HepG2 (cell line): Measurements from ENCODE around the gene LCAT. TPM values are rescaled to one million over a fixed set of nuclear protein-coding genes. Genes with fewer than 3 reads are reported as not detected.

ENCODE experiments used
- ATRX ChIP-seq: sonication (generic); formaldehyde crosslinking; IDR thresholded peaks from 2 replicates; pipeline ENCODE4 v1.4.0; 2020; ENCODE audit warnings: missing genetic modification reagents, borderline replicate concordance
- CEBPB ChIP-seq: IDR thresholded peaks from 2 replicates; pipeline ENCODE4 v1.6.1; 2011; ENCODE audit warnings: low read depth, low read length, improper control_type of control experiment, borderline replicate concordance
- ELF1 ChIP-seq: sonication (generic); formaldehyde crosslinking; IDR thresholded peaks from 2 replicates; pipeline ENCODE4 v1.4.0; 2020; ENCODE audit warnings: missing genetic modification reagents
- HDAC6 ChIP-seq: fragments of 200-600 bp; sonication (generic); IDR thresholded peaks from 2 replicates; pipeline ENCODE4 v1.7.0; 2017; ENCODE audit warnings: mild to moderate bottlenecking, antibody characterized with exemption, low read length, low read depth
- HOMEZ ChIP-seq: IDR thresholded peaks from 2 replicates; pipeline ENCODE4 v1.6.1; 2016; ENCODE audit warnings: low read depth
- KDM2A ChIP-seq: sonication (generic); formaldehyde crosslinking; IDR thresholded peaks from 2 replicates; pipeline ENCODE4 v1.4.0; 2020; ENCODE audit warnings: low read depth, missing genetic modification reagents, borderline replicate concordance
- LCORL ChIP-seq, 2 experiments: fragments of 450-650 bp in 1 of 2; sonication (generic) in 1 of 2; formaldehyde crosslinking in 1 of 2; IDR thresholded peaks; 2 replicates each; pipeline versions ENCODE4 v1.5.0 to v1.6.1; 2017 to 2020; ENCODE audit warnings: antibody characterized with exemption in 1 of 2, missing genetic modification reagents in 1 of 2
- LRRFIP1 ChIP-seq: sonication (generic); formaldehyde crosslinking; conservative IDR thresholded peaks from 2 replicates; pipeline ENCODE4 v1.4.0; 2020; ENCODE audit warnings: missing genetic modification reagents
- MEIS2 ChIP-seq: sonication (generic); formaldehyde crosslinking; IDR thresholded peaks from 2 replicates; pipeline ENCODE4 v1.9.0; 2021; ENCODE audit warnings: mild to moderate bottlenecking, missing genetic modification reagents
- NAIF1 ChIP-seq: sonication (generic); formaldehyde crosslinking; IDR thresholded peaks from 2 replicates; pipeline ENCODE4 v1.5.0; 2020; ENCODE audit warnings: mild to moderate bottlenecking, missing genetic modification reagents, borderline replicate concordance
- NR2F1 ChIP-seq, 2 experiments: fragments of 450-650 bp in 1 of 2; formaldehyde crosslinking in 1 of 2; IDR thresholded peaks; 2 replicates each; pipeline versions ENCODE4 v1.5.0 to v1.6.1; 2016 to 2020; ENCODE audit warnings: mild to moderate bottlenecking in 1 of 2, missing compliant biosample characterization in 1 of 2, missing genetic modification reagents in 1 of 2, moderate library complexity in 1 of 2
- PHF20 ChIP-seq: sonication (generic); formaldehyde crosslinking; IDR thresholded peaks from 2 replicates; pipeline ENCODE4 v1.5.0; 2020; ENCODE audit warnings: mild to moderate bottlenecking, missing genetic modification reagents
- TMF1 ChIP-seq: sonication (generic); formaldehyde crosslinking; IDR thresholded peaks from 2 replicates; pipeline ENCODE4 v1.8.1; 2022; ENCODE audit warnings: low read depth, missing genetic modification reagents
- ZBTB39 ChIP-seq: sonication (generic); formaldehyde crosslinking; IDR thresholded peaks from 2 replicates; pipeline ENCODE4 v1.5.0; 2020; ENCODE audit warnings: missing genetic modification reagents
- ZMYM2 ChIP-seq: sonication (generic); formaldehyde crosslinking; IDR thresholded peaks from 2 replicates; pipeline ENCODE4 v1.8.0; 2022; ENCODE audit warnings: mild to moderate bottlenecking, missing genetic modification reagents
- ZNF17 ChIP-seq: sonication (generic); formaldehyde crosslinking; IDR thresholded peaks from 2 replicates; pipeline ENCODE4 v1.5.0; 2020; ENCODE audit warnings: mild to moderate bottlenecking, missing genetic modification reagents
- ZNF367 ChIP-seq: sonication (generic); formaldehyde crosslinking; IDR thresholded peaks from 2 replicates; pipeline ENCODE4 v1.4.0; 2020; ENCODE audit warnings: missing genetic modification reagents, borderline replicate concordance
- ZNF781 ChIP-seq: sonication (generic); formaldehyde crosslinking; IDR thresholded peaks from 2 replicates; pipeline ENCODE4 v1.5.1; 2020; ENCODE audit warnings: borderline replicate concordance, mild to moderate bottlenecking, missing genetic modification reagents; ENCODE audit errors: not compliant biosample characterization
- ZNF788 ChIP-seq: sonication (generic); formaldehyde crosslinking; IDR thresholded peaks from 2 replicates; pipeline ENCODE4 v1.5.0; 2020; ENCODE audit warnings: mild to moderate bottlenecking, missing genetic modification reagents, borderline replicate concordance
- ZNF850 ChIP-seq: sonication (generic); formaldehyde crosslinking; conservative IDR thresholded peaks from 2 replicates; pipeline ENCODE4 v1.9.0; 2021; ENCODE audit warnings: mild to moderate bottlenecking, missing genetic modification reagents
- polyA plus RNA-seq, 8 experiments: library from polyadenylated mRNA; depleted of rRNA in 3 of 8; stranded (reverse) in 7 of 8; unstranded in 1 of 8; fragments of >200 nt; fragmentation: Illumina TruSeq in 4 of 8; extraction: Trizol in 4 of 8; gene quantifications; 2 replicates each; pipeline versions ENCODE4 v1.2.1 to v1.2.3, GENCODE V29; 2011 to 2016; ENCODE audit warnings: low read depth in 4 of 8, missing spikeins in 1 of 8, mixed read lengths in 1 of 8; ENCODE audit not compliant: insufficient read depth in 1 of 8
- total RNA-seq, 5 experiments: library from RNA; depleted of rRNA; stranded (reverse); fragments of >200 nt; fragmentation: Illumina TruSeq; extraction: Trizol; gene quantifications; 2 replicates each; pipeline ENCODE4 v1.2.3, GENCODE V29; 2016; ENCODE audit warnings: low read depth in 1 of 5
- TF ChIP-seq, protein P1 (sequence below): sonication (generic); formaldehyde crosslinking; IDR thresholded peaks from 2 replicates; pipeline ENCODE4 v1.5.0; 2020; ENCODE audit warnings: mild to moderate bottlenecking, missing genetic modification reagents, borderline replicate concordance

The LCAT gene
- total and polyA plus RNA-seq, 2 of the 13 experiments (the other 11 are each of a cell fraction or from before 2014, with no cell fraction given): 36.1 to 38.9 TPM

DNA sequence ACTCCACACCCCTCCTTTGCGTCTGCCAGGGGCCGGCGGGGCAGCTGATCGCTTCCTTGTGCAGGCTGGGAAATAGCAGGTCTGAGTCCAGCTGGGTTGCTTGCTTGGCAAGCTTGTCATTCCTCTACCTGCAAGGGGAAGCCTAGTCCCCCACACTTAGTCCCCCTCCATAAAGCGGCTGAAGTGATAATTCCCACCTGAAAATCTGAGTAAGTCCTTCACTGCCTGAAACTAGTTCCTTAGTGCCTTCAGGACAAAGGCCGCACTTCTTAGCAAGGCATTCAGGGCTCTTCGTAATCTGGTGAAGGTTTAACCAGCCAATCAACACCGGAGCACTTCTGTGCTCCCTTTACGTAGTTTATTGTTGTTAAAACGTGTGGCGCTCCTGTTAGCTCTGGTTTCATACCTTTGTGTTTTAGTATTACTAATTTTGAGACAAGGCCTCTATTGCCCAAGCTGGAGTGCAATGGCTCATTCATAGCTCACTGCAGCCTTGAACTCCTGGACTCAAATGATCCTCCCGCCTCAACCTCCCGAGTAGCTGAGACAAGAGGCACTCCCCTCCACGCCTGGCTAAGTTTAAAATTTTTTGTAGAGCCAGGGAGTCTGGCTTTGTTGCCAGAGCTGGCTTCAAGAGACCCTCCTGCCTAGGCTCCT lies 50.0 kb downstream of the LCAT start (continued):
- no peak for TF ChIP-seq LRRFIP1
- TF ChIP-seq NAIF1: no peak
- peak; percentile 60; the same call in 1 of the 2 replicates for TF ChIP-seq CEBPB
- no peak for TF ChIP-seq ZNF850
- no peak for TF ChIP-seq HDAC6
- peak; percentile 33 for TF ChIP-seq ZNF781 (CRISPR knock-in tag)
- TF ChIP-seq KDM2A (CRISPR knock-in tag): 0 out of 2 replicates have a peak, but pooled peaks have one; percentile 14
- no peak for TF ChIP-seq ZNF788
- TF ChIP-seq NR2F1 (CRISPR knock-in tag; IDR thresholded peaks at IDR 0.05): no peak
- TF ChIP-seq PHF20 (CRISPR knock-in tag): no peak
- no peak for TF ChIP-seq ZMYM2
- no peak for TF ChIP-seq ATRX (CRISPR knock-in tag)
- TF ChIP-seq ZNF367 (CRISPR knock-in tag): no peak
- TF ChIP-seq, protein P1, sequence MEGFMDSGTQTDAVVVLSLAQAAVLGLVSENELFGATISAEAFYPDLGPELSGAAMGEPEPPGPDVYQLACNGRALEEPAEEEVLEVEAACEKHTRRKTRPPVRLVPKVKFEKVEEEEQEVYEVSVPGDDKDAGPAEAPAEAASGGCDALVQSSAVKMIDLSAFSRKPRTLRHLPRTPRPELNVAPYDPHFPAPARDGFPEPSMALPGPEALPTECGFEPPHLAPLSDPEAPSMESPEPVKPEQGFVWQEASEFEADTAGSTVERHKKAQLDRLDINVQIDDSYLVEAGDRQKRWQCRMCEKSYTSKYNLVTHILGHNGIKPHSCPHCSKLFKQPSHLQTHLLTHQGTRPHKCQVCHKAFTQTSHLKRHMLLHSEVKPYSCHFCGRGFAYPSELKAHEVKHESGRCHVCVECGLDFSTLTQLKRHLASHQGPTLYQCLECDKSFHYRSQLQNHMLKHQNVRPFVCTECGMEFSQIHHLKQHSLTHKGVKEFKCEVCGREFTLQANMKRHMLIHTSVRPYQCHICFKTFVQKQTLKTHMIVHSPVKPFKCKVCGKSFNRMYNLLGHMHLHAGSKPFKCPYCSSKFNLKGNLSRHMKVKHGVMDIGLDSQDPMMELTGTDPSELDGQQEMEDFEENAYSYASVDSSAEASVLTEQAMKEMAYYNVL (CRISPR knock-in tag): no peak
- no peak for TF ChIP-seq HOMEZ (CRISPR knock-in tag)
- TF ChIP-seq ZBTB39 (CRISPR knock-in tag): peak; percentile 19; the same call in 1 of the 2 replicates
- TF ChIP-seq ZNF17 (CRISPR knock-in tag): no peak
- no peak for TF ChIP-seq LCORL (IDR thresholded peaks at IDR 0.05)
- TF ChIP-seq LCORL (CRISPR knock-in tag; IDR thresholded peaks at IDR 0.05): peak; percentile 65; the same call in 1 of the 2 replicates
- no peak for TF ChIP-seq MEIS2 (CRISPR knock-in tag)
- TF ChIP-seq TMF1 (CRISPR knock-in tag): no peak
- TF ChIP-seq ELF1 (CRISPR knock-in tag): peak; percentile 42; the same call in 1 of the 2 replicates
